Thymus (tissue), 11 donors: ENCODE results near the gene SHROOM2. TPM values are rescaled to one million over a fixed set of nuclear protein-coding genes. Genes with fewer than 3 reads are reported as not detected.
A peak's percentile ranks its signal among the peaks of the same experiment; 100 is the strongest.

Source experiments
- DNase-seq, 9 donors: peaks; one replicate each; pipeline ENCODE4 v3.0.0-alpha.2; 2013; ENCODE audit warnings: low spot score in 9 of 9, low read depth in 6 of 9, missing footprints in 1 of 9
- H3K27ac ChIP-seq, 2 donors: one replicate each; pipeline ENCODE4 v1.5.1; 2013; ENCODE audit warnings: control low read depth in 1 of 2, low read depth in 1 of 2, low read length in 1 of 2, mild to moderate bottlenecking in 1 of 2, moderate library complexity in 1 of 2
- H3K27me3 ChIP-seq, 2 donors: one replicate each; pipeline ENCODE4 v1.5.1; 2013; ENCODE audit warnings: low read length in 1 of 2; ENCODE audit not compliant: control insufficient read depth in 2 of 2, insufficient read depth in 1 of 2
- H3K36me3 ChIP-seq, 2 donors: one replicate each; pipeline ENCODE4 v1.5.1; 2013; ENCODE audit warnings: low read length in 1 of 2, mild to moderate bottlenecking in 1 of 2, moderate library complexity in 1 of 2; ENCODE audit not compliant: control insufficient read depth in 2 of 2, insufficient read depth in 2 of 2
- H3K4me1 ChIP-seq, 2 donors: one replicate each; pipeline ENCODE4 v1.5.1; 2013; ENCODE audit warnings: low read length in 2 of 2; ENCODE audit not compliant: control insufficient read depth in 2 of 2, insufficient read depth in 2 of 2
- H3K4me3 ChIP-seq, 2 donors: one replicate each; pipeline ENCODE4 v1.5.1; 2013; ENCODE audit warnings: low read length in 2 of 2, control low read depth in 1 of 2, mild to moderate bottlenecking in 1 of 2
- H3K9me3 ChIP-seq, 2 donors: one replicate each; pipeline ENCODE4 v1.5.1; 2013; ENCODE audit warnings: low read length in 1 of 2, mild to moderate bottlenecking in 1 of 2; ENCODE audit not compliant: control insufficient read depth in 2 of 2, insufficient read depth in 1 of 2
- WGBS: extraction: QIAGEN DNeasy Blood & Tissue Kit; methylation state at CpG from one replicate; pipeline ENCODE4 v1.1.7; 2013; 5-methylcytosine and 5-hydroxymethylcytosine counted together
- polyA plus RNA-seq: library from polyadenylated mRNA; stranded (reverse); fragments of 200-250 nt; gene quantifications from one replicate; pipeline ENCODE4 v1.2.3, GENCODE V29; 2013
- total RNA-seq: library from RNA; stranded (reverse); fragments of 120-200 nt; gene quantifications from one replicate; pipeline ENCODE4 v1.2.4, GENCODE V29; 2013
- donor health status: healthy.

The SHROOM2 gene
- total and polyA plus RNA-seq, 2 donors: 2.3 to 4.6 TPM

DNA sequence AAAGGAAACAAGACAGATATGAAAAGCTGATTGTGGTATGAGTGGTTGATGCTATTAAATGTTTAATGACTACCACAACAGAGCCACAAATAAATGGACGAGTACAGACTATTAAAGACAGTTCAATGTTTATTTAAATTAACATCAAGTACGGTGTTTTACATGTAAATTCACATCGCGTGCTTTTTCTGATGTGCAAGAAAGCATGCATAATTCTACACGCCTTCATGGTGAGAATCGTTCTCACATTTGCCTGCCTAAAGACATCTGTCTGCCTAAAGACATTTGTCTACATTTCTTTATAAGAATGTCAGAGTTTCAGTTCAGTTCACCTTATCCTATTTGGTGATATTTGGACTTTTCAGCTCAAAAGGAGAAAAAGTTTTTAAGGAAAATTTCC, 13.3 kb upstream of the SHROOM2 start:
- peaks cover 0 to 20% of the 10 kb centered on the region in 2 donors for H3K27me3 ChIP-seq
- no peak for DNase-seq
- WGBS: 91% methylated on average over 6 of the region's 6 CpGs

DNA sequence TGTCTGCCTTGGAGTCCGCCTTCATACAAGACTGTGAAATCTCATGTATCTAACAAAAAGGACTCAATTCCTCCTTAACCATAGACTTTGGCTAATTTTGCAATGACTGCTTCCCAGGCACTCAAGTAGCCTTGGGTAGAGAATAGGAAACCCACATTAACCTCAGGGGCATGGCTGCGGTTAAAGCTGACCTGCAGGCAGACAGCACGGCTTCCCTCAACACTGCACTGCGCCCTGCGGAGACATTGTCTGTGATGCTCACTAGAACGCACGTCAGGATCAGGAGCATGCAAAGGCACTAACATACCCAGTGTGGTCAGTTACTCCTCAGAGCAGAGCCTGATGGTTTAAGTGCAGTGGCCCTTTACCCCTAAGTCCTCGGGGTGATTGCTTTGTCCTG, 10.3 kb upstream of the SHROOM2 start:
- DNase-seq: no peak
- peaks cover 0 to 23% of the 10 kb centered on the region in 2 donors for H3K27me3 ChIP-seq
- H3K4me3 ChIP-seq: no peak overlapping the region
- 6% methylated on average over 8 of the region's 8 CpGs for WGBS
- no peaks in the 10 kb centered on the region for H3K9me3 ChIP-seq
- no peaks in the 10 kb centered on the region for H3K36me3 ChIP-seq
- H3K27ac ChIP-seq: no peak overlapping the region
- H3K4me1 ChIP-seq: no peaks in the 10 kb centered on the region

More for the DNA sequence above, 13.3 kb upstream of the SHROOM2 start:
- no peaks in the 10 kb centered on the region for H3K9me3 ChIP-seq
- H3K27ac ChIP-seq: no peak overlapping the region
- H3K4me3 ChIP-seq: no peak overlapping the region
- H3K4me1 ChIP-seq: no peaks in the 10 kb centered on the region
- no peaks in the 10 kb centered on the region for H3K36me3 ChIP-seq

DNA sequence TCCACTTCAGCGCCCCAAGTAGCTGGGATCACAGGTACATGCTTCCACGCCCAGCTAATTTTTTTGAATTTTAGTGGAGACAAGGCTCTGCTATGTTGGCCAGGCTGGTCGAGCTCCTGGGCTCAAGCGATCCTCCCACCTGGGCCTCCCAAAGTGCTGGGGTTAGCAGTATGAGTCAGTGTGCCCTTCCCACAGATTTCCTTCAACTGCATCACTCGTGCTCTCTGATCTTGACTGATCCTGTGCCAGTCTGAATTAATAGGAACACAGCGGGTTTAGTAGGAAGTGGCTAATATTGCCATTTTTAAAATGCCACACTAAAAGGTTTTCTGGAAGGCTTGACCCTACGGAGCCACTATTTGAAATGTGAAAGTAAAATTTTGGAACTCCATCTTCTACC, 4.3 kb upstream of the SHROOM2 start:
- 91% methylated on average over 7 of the region's 7 CpGs for WGBS
- H3K27ac ChIP-seq: no peak overlapping the region

DNA sequence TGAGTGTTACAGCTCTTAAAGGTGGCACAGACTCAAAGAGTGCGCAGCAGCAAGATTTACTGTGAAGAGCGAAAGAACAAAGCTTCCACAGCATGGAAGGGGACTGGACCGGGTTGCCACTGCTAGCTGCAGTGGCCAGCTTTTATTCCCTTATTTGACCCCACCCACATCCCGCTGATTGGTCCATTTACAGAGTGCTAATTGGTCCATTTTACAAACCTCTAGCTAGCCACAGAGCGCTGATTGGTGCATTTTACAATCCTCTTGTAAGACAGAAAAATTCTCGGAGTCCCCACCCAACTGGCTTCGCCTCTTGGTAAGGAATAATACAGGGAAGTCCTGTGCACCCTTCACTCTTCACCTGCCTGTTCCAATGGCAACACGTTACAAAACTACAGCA, 1.9 kb upstream of the SHROOM2 start:
- no peak for DNase-seq
- Histone ChIP-seq H3K27ac (no peak overlapping the region), H3K4me1 (no peaks in the 10 kb centered on the region), H3K9me3 (no peaks in the 10 kb centered on the region), H3K36me3 (no peaks in the 10 kb centered on the region), H3K27me3 (peaks cover 17 to 50% of the 10 kb centered on the region in 2 donors), H3K4me3 (no peak overlapping the region)
- 98% methylated on average over 7 of the region's 8 CpGs for WGBS

More for the DNA sequence above, 4.3 kb upstream of the SHROOM2 start:
- Histone ChIP-seq H3K4me1 (no peaks in the 10 kb centered on the region), H3K9me3 (no peaks in the 10 kb centered on the region), H3K36me3 (no peaks in the 10 kb centered on the region), H3K4me3 (no peak overlapping the region), H3K27me3 (peaks cover 11 to 31% of the 10 kb centered on the region in 2 donors)
- DNase-seq: no peak

DNA sequence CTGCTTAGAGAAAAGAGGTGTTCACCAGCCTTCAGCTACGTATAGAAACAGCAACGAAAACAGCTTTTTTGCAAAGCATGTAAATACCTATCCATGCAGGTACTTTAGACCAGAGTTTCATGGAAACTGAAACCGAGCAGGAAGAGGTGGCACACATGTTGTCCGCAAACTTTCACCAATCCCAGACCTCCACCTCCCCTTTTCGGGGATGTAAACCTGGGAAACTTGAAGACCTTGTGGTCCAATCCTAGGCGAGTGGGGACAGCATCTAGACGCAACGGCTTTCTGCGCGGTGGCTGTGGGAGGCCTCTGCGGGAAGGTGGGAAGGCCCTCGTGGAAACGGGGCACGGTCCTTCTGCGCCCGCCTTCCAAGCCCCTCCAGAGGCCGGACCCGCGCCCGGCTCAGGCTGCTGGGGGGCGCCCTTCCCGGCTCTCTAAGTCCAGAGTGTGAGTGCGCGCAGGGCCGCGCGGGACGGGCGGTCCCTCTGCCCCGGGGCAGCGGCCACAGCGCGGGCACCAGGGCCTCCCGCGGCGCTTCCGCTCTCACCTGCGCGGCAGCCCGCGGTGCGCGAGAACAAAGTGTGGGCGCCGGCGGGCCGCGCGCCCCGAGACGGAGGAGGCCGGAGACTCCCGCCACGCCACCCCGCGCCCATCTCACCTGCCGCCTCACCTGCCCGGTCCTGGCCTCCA, 830 bp upstream of the SHROOM2 start:
- H3K27me3 ChIP-seq: peaks cover 17 to 61% of the 10 kb centered on the region in 2 donors
- peak overlapping the region in 1 of 2 donors; percentile 39 for H3K4me3 ChIP-seq
- WGBS: 9% methylated on average over 58 of the region's 58 CpGs
- no peaks in the 10 kb centered on the region for H3K36me3 ChIP-seq
- no peaks in the 10 kb centered on the region for H3K4me1 ChIP-seq
- H3K27ac ChIP-seq: no peak overlapping the region
- H3K9me3 ChIP-seq: no peaks in the 10 kb centered on the region
- DNase-seq: no peak

DNA sequence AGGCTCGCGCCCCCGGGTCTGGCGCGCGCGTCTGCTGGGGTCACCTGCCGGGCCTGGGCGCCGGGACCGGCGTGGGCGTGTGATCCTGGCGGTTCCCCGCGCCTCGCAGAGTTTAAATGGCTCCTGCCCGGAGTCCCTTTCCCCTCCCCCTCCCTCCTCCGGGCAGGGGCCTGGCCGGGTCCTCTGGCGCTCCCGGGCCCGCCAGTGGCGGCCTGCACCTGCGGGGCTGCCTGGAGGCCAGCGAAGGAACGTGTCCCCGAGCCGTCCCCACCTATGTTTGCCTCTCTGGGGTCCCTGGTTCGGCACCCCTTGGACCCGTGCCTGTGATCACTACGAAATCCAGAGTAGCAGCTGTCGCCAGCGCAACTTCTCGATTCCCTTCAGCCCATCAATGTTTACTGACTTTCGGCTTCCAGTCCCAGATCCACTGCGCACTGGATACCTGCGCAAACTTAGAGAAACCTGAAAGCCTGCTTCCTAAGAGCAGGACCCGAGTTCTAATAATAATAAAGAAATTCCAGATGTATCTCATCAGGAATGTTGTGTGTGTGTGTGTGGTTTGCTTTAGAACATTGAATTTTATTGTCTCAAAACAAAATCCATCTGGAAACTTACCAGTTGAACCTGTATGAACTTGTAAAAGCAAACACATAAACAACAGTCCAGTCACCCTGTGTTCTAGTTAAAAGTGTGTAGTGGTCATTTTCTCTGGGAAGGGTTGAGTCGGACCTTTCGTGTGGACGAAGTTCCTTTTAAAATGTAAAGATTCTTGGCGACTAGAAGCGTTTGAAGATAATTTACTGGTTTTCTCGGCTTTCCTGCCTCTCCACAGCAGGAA, 788 bp downstream of the SHROOM2 start:
- 1% methylated on average over 43 of the region's 45 CpGs for WGBS
- no peak overlapping the region for H3K27ac ChIP-seq
- peaks cover 17 to 59% of the 10 kb centered on the region in 2 donors for H3K27me3 ChIP-seq
- H3K4me3 ChIP-seq: peak overlapping the region in 1 of 2 donors; percentile 39
- no peaks in the 10 kb centered on the region for H3K4me1 ChIP-seq
- no peaks in the 10 kb centered on the region for H3K36me3 ChIP-seq
- no peaks in the 10 kb centered on the region for H3K9me3 ChIP-seq
- DNase-seq: no peak

DNA sequence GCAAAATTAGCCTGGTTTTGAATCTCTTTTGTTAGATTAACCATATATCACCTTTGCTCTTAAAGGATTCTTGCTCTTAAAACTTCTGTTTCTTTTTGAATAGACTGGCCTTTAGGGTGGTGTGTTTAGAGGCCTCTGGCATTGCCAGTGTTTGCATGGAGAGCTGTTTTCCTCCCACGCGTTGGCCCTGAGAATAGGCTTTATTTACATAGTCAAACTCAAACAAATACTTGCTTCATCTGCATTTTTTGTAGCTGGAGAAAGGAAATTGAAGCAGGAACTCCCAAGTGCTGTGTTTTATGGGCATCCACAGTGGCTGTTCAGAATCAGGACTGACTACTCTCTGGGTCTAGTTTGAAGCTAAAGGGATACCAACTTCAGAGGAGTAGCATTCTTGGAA, 2.7 kb downstream of the SHROOM2 start:
- H3K4me1 ChIP-seq: no peaks in the 10 kb centered on the region
- DNase-seq: no peak
- no peaks in the 10 kb centered on the region for H3K9me3 ChIP-seq
- H3K27ac ChIP-seq: no peak overlapping the region
- H3K4me3 ChIP-seq: no peak overlapping the region
- no peaks in the 10 kb centered on the region for H3K36me3 ChIP-seq
- 49% methylated on average over 2 of the region's 2 CpGs for WGBS
- H3K27me3 ChIP-seq: peaks cover 17 to 60% of the 10 kb centered on the region in 2 donors

DNA sequence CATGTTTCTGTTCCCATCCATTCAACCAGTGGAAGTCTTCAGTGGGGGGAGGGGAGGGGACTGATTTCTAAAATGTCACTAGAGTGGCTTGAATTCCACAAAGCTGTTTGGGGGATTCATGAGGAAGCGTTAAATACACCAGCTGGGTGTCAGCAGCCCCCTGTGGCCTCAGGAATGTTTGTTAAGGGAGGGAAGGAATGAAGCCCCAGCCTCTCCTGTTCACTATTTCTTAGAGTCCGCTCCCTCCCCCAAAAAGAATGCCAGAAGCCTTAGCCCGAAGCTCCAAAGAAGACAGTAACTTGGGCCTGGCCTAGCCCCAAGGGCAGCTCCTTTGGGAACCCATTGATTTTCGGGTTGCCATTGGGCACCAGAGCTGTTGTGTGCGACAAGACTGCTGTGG, 3.3 kb downstream of the SHROOM2 start:
- no peak for DNase-seq
- 63% methylated on average over 5 of the region's 5 CpGs for WGBS
- no peak overlapping the region for H3K27ac ChIP-seq
- H3K4me3 ChIP-seq: no peak overlapping the region
- H3K27me3 ChIP-seq: peaks cover 17 to 54% of the 10 kb centered on the region in 2 donors
- H3K4me1 ChIP-seq: no peaks in the 10 kb centered on the region
- no peaks in the 10 kb centered on the region for H3K36me3 ChIP-seq
- no peaks in the 10 kb centered on the region for H3K9me3 ChIP-seq

DNA sequence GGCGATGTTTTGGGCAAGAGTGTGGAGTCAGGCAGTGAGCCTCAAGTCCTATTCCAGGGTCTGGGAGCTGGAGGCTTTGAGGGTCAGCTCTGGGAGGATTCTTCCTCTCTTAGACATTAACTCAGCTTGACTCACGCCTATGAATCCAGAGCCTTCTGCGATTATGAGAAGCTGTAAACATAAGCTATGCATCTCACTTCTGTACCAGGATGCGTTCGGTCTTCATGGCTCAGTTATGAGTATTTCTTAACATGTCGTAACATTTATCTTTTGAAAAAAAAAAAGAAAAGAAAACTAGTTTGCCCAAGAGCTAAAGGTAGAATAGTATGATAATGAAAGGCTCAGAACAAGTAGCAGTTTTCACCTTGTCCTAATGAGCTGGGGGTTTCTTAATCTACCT, 4.6 kb downstream of the SHROOM2 start:
- H3K4me3 ChIP-seq: no peak overlapping the region
- no peaks in the 10 kb centered on the region for H3K9me3 ChIP-seq
- H3K36me3 ChIP-seq: no peaks in the 10 kb centered on the region
- peaks cover 9 to 42% of the 10 kb centered on the region in 2 donors for H3K27me3 ChIP-seq
- H3K4me1 ChIP-seq: no peaks in the 10 kb centered on the region
- H3K27ac ChIP-seq: no peak overlapping the region
- no peak for DNase-seq
- 87% methylated on average over 6 of the region's 6 CpGs for WGBS
